Colonic mucosa (tissue), 4 donors: ENCODE results near the gene SNCA. TPM values are rescaled to one million over a fixed set of nuclear protein-coding genes. Genes with fewer than 3 reads are reported as not detected.

Experiments used
- DNase-seq: peaks from one replicate; pipeline ENCODE4 v3.0.0-alpha.2; 2020
- H3K27ac ChIP-seq: fragments of 200-600 bp; one replicate; pipeline ENCODE4 v1.8.0; 2021
- H3K27me3 ChIP-seq: fragments of 200-600 bp; one replicate; pipeline ENCODE4 v1.8.0; 2021
- H3K36me3 ChIP-seq: fragments of 200-600 bp; one replicate; pipeline ENCODE4 v1.8.0; 2021
- H3K4me1 ChIP-seq: fragments of 200-600 bp; one replicate; pipeline ENCODE4 v1.8.0; 2021; ENCODE audit warnings: mild to moderate bottlenecking
- H3K4me3 ChIP-seq: fragments of 200-600 bp; one replicate; pipeline ENCODE4 v1.8.0; 2021
- H3K9ac ChIP-seq, 2 donors: one replicate each; pipeline ENCODE4 v1.7.0; 2013; ENCODE audit warnings: control low read depth in 2 of 2, low read depth in 2 of 2, low read length in 2 of 2
- H3K9me3 ChIP-seq: fragments of 200-600 bp; one replicate; pipeline ENCODE4 v1.8.0; 2021
- intact Hi-C: fragments of 100-400 bp; cut with DNase I; formaldehyde crosslinking; loops from one replicate; pipeline ENCODE4 v1.14.1; 2022
- total RNA-seq, 2 donors: library from RNA; stranded (reverse); fragmentation: NEBNext Ultra II Directional in 1 of 2; extraction: Animal tissue kit (Norgen Biotek cat#: 25700) in 1 of 2; gene quantifications; one replicate each; pipeline ENCODE4 v1.2.1, GENCODE V29; 2021
- TF ChIP-seq, protein P1 (sequence below): fragments of 200-600 bp; IDR thresholded peaks from one replicate; pipeline ENCODE4 v1.8.0; 2022; ENCODE audit warnings: antibody characterized with exemption, mild to moderate bottlenecking
- donor health status: healthy.
- donor health status: DM: no; HTN: no; CAD: no.
- donor health status: DM: no; HTN: no; CAD: no.

The SNCA gene
- total RNA-seq, 2 donors from 2014 or later: 1.2 to 5.7 TPM

- Histone ChIP-seq H3K4me3 (no peak overlapping the region), H3K9me3 (no peaks in the 10 kb centered on the region), H3K36me3 (no peaks in the 10 kb centered on the region), H3K4me1 (no peaks in the 10 kb centered on the region), H3K9ac (no peak overlapping the region), H3K27me3 (no peaks in the 10 kb centered on the region), H3K27ac (no peak overlapping the region)
- intact Hi-C loops: no loop called here
- TF ChIP-seq, protein P1, sequence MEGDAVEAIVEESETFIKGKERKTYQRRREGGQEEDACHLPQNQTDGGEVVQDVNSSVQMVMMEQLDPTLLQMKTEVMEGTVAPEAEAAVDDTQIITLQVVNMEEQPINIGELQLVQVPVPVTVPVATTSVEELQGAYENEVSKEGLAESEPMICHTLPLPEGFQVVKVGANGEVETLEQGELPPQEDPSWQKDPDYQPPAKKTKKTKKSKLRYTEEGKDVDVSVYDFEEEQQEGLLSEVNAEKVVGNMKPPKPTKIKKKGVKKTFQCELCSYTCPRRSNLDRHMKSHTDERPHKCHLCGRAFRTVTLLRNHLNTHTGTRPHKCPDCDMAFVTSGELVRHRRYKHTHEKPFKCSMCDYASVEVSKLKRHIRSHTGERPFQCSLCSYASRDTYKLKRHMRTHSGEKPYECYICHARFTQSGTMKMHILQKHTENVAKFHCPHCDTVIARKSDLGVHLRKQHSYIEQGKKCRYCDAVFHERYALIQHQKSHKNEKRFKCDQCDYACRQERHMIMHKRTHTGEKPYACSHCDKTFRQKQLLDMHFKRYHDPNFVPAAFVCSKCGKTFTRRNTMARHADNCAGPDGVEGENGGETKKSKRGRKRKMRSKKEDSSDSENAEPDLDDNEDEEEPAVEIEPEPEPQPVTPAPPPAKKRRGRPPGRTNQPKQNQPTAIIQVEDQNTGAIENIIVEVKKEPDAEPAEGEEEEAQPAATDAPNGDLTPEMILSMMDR: no peak
- no peak for DNase-seq
These were observed 10.8 kb upstream of the SNCA start for GRCh38 chr4:89847571-89848325.

- no peak overlapping the region for H3K4me3 ChIP-seq
- intact Hi-C loops: no loop called here
- no peak overlapping the region for H3K9ac ChIP-seq
- H3K4me1 ChIP-seq: peaks cover 6% of the 10 kb centered on the region
- H3K27me3 ChIP-seq: peaks cover 42% of the 10 kb centered on the region
- no peaks in the 10 kb centered on the region for H3K36me3 ChIP-seq
- TF ChIP-seq, protein P1: no peak
- no peak overlapping the region for H3K27ac ChIP-seq
- no peak for DNase-seq
- no peaks in the 10 kb centered on the region for H3K9me3 ChIP-seq
These were observed 2.6 kb upstream of the SNCA start for GRCh38 chr4:89839558-89839957.

DNA sequence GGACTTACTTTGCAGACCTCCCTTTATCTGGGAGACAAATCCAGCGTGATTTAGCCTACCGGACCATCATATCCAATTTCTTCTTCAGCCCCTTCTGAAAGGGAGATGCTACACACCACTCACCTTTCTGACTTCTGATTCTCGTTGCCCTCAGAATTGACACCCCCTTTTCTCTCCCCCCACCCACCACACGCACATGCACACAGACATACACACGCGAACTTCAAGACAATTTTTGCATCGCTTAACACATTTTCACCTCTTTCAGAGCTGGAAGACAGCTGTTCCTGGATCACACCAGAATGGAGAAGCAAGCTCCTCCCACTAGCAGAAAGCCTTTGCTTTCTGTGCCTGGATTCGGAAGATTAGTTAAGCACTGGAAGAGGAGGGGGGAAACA, 1.0 kb upstream of the SNCA start:
- Histone ChIP-seq H3K36me3 (no peaks in the 10 kb centered on the region), H3K27ac (no peak overlapping the region), H3K4me1 (peaks cover 6% of the 10 kb centered on the region), H3K4me3 (peak overlapping the region; percentile 58), H3K27me3 (peaks cover 42% of the 10 kb centered on the region), H3K9me3 (no peaks in the 10 kb centered on the region), H3K9ac (no peak overlapping the region)
- no peak for DNase-seq
- intact Hi-C loops: no loop called here
- TF ChIP-seq, protein P1: no peak

DNA sequence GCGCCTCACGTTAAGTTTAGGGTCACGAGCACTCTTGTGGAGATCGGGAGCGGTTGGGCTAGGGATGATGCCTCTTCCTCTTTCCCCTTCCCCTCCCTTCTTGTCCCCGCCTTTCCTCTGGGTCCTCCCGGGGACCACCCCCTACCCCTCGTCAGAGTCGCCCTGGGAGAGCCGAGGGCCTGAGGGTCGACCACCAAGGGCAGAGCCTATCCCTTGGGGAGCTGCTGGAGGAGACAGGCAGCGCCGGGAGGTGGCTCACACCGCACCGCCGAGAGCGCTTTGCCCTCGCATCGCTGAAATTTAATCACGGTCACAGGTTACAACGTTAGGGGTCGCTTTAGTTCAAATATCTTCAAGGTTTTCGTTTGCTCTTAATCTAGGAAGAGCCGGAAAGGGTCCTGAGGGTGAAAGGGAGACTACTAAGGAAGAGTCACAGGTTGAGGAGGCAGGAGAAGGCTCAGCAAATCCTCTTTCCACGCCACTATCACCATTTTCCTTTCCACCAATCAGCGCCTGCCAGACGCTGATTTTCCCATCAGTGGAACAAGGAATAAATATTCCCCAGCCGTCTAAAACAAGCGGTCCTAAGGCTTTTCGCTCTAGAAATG, 528 bp upstream of the SNCA start:
- DNase-seq: peak; percentile 20
- TF ChIP-seq, protein P1: no peak
- H3K27ac ChIP-seq: no peak overlapping the region
- no peaks in the 10 kb centered on the region for H3K9me3 ChIP-seq
- no peaks in the 10 kb centered on the region for H3K36me3 ChIP-seq
- H3K4me3 ChIP-seq: peak overlapping the region; percentile 58
- peaks cover 42% of the 10 kb centered on the region for H3K27me3 ChIP-seq
- H3K4me1 ChIP-seq: peaks cover 6% of the 10 kb centered on the region
- intact Hi-C loops: no loop called here
- no peak overlapping the region for H3K9ac ChIP-seq

- no peak overlapping the region for H3K27ac ChIP-seq
- no peaks in the 10 kb centered on the region for H3K9me3 ChIP-seq
- H3K9ac ChIP-seq: no peak overlapping the region
- intact Hi-C loops: no loop called here
- H3K27me3 ChIP-seq: peaks cover 42% of the 10 kb centered on the region
- TF ChIP-seq, protein P1: no peak
- H3K36me3 ChIP-seq: no peaks in the 10 kb centered on the region
- peak overlapping the region; percentile 58 for H3K4me3 ChIP-seq
- no peak for DNase-seq
- peaks cover 6% of the 10 kb centered on the region for H3K4me1 ChIP-seq
These were observed 773 bp downstream of the SNCA start for GRCh38 chr4:89836031-89836745.
